CD8-positive, alpha-beta memory T cell (primary cell): Measurements from ENCODE around the gene LIN7C. TPM values are rescaled to one million over a fixed set of nuclear protein-coding genes. Genes with fewer than 3 reads are reported as not detected.
"Not testable (repeated sequence)": the region's sequence is repeated elsewhere in the genome, so short reads cannot be mapped to it uniquely, and the experiment has no call there.

Experiments used
- CTCF ChIA-PET: fragments of 350-600 bp; sonication (Branson Sonifier 250); formaldehyde crosslinking; loops from one replicate; lab custom pipeline; 2021; ENCODE audit warnings: antibody characterized with exemption; lab: Charles Lee
- POLR2A ChIA-PET: fragments of 350-600 bp; sonication (Branson Sonifier 250); formaldehyde crosslinking; loops from one replicate; lab custom pipeline; 2021; ENCODE audit warnings: antibody characterized with exemption; lab: Charles Lee
- DNase-seq, 5 donors: peaks; one replicate each; pipeline versions ENCODE4 v3.0.0 to v3.0.0-alpha.2; 2020 to 2022; ENCODE audit warnings: mixed read lengths in 1 of 5
- H3K27ac ChIP-seq: one replicate; pipeline ENCODE4 v1.7.0; 2013; ENCODE audit warnings: low read depth, mild to moderate bottlenecking, low read length, moderate library complexity
- H3K27me3 ChIP-seq: 2 replicates; pipeline ENCODE4 v1.7.0; 2013; ENCODE audit warnings: low read length, mild to moderate bottlenecking; ENCODE audit not compliant: insufficient read depth, poor library complexity, severe bottlenecking
- H3K36me3 ChIP-seq: 2 replicates; pipeline ENCODE4 v1.7.0; 2013; ENCODE audit warnings: mild to moderate bottlenecking, low read length, moderate library complexity; ENCODE audit not compliant: insufficient read depth
- H3K4me1 ChIP-seq: 2 replicates; pipeline ENCODE4 v1.7.0; 2013; ENCODE audit warnings: mild to moderate bottlenecking, low read length, moderate library complexity; ENCODE audit not compliant: insufficient read depth
- H3K4me3 ChIP-seq: 2 replicates; pipeline ENCODE4 v1.7.0; 2013; ENCODE audit warnings: mild to moderate bottlenecking, low read length
- H3K9me3 ChIP-seq: 2 replicates; pipeline ENCODE4 v1.7.0; 2013; ENCODE audit warnings: mild to moderate bottlenecking, low read length
- H3K27ac Mint-ChIP-seq, 8 donors: one replicate each; pipeline ENCODE4 v1.8.0; 2020 to 2021; ENCODE audit warnings: mixed read lengths in 8 of 8, mild to moderate bottlenecking in 6 of 8, inconsistent platforms in 3 of 8, moderate library complexity in 3 of 8
- H3K27me3 Mint-ChIP-seq, 2 donors: one replicate each; pipeline ENCODE4 v1.8.0; 2020 to 2021; ENCODE audit warnings: mixed read lengths in 2 of 2, mild to moderate bottlenecking in 1 of 2, moderate library complexity in 1 of 2
- H3K36me3 Mint-ChIP-seq, 3 donors: one replicate each; pipeline ENCODE4 v1.8.0; 2020 to 2021; ENCODE audit warnings: mixed read lengths in 3 of 3, inconsistent platforms in 1 of 3, mild to moderate bottlenecking in 1 of 3
- H3K4me1 Mint-ChIP-seq, 3 donors: one replicate each; pipeline ENCODE4 v1.8.0; 2020 to 2021; ENCODE audit warnings: mixed read lengths in 3 of 3, inconsistent platforms in 1 of 3, mild to moderate bottlenecking in 1 of 3
- H3K4me3 Mint-ChIP-seq, 7 donors: one replicate each; pipeline ENCODE4 v1.8.0; 2020 to 2021; ENCODE audit warnings: mixed read lengths in 7 of 7, mild to moderate bottlenecking in 6 of 7, moderate library complexity in 4 of 7, inconsistent platforms in 2 of 7
- H3K9me3 Mint-ChIP-seq, 5 donors: one replicate each; pipeline ENCODE4 v1.8.0; 2020 to 2022; ENCODE audit warnings: mixed read lengths in 5 of 5, mild to moderate bottlenecking in 3 of 5, moderate library complexity in 2 of 5, inconsistent platforms in 1 of 5
- polyA plus RNA-seq: library from polyadenylated mRNA; unstranded; fragments of 300-500 nt; fragmentation: Illumina TruSeq; gene quantifications from one replicate; pipeline ENCODE4 v1.2.3, GENCODE V29; 2021
- total RNA-seq, 2 experiments: library from RNA; stranded (reverse); gene quantifications; one replicate each; pipeline ENCODE4 v1.2.3, GENCODE V29; 2021

Gene LIN7C
- total and polyA plus RNA-seq, 3 experiments from 2014 or later, result 14.7 to 28.9 (median 27.4) TPM

DNA sequence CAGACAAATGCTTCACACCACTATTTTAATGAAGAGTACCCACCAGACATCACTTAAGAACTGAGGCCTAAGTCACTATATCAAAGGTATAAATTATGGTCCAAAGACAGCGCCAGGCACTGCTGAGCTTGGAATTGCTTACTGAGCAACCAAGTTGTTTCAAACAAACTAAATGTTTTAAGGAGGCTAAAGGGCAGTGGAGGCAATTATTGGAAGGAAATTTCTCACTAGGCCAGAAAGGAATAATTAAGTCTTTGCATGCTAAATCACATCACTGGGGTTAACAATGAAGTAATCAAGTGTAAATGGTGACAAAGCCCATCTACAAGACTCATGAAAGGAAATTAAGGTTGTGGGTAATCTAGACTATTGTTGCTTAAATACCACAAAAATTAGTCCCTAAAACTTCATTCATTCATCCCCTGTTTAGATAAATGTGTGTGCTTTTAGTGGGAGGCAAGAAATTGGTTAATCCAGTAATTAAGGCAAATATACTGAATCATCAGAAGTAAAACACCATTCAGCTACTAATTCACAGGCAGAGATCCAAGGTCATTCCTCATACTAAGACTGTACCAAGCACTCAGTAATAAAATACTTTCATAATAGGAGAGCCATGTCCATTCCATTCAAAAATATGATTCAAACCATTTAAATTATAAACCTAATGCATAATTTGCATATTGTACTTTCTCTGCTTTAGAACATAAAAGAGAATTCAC, 55.2 kb downstream of the LIN7C start:
- Mint-ChIP-seq H3K27me3 (peaks cover 0 to 9% of the 10 kb centered on the region in 2 donors), H3K9me3 (no peaks in the 10 kb centered on the region), H3K4me3 (no peak overlapping the region), H3K36me3 (no peaks in the 10 kb centered on the region), H3K4me1 (no peaks in the 10 kb centered on the region), H3K27ac (no peak overlapping the region)
- Histone ChIP-seq H3K27me3 (no peaks in the 10 kb centered on the region), H3K4me1 (no peaks in the 10 kb centered on the region), H3K27ac (no peak overlapping the region), H3K36me3 (no peaks in the 10 kb centered on the region), H3K4me3 (no peak overlapping the region), H3K9me3 (no peaks in the 10 kb centered on the region)
- DNase-seq, result no peak
- POLR2A ChIA-PET, result no interaction called here
- CTCF ChIA-PET, result no interaction called here

DNA sequence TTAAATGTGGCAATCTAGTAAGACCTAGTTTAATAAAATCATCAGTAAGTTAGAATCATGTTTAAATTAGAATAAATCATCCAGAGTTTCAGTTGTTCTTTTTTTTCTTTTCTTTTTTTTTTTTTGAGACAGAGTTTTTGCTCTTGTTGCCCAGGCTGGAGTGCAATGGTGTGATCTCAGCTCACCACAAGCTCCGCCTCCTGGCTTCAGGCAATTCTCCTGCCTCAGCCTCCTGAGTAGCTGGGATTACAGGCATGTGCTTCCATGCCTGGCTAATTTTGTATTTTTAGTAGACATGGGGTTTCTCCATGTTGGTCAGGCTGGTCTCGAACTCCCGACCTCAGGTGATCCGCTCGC, 58.4 kb downstream of the LIN7C start:
- H3K27ac ChIP-seq, H3K4me1 ChIP-seq, H3K4me3 ChIP-seq, CTCF ChIA-PET, H3K36me3 ChIP-seq, POLR2A ChIA-PET, DNase-seq, H3K9me3 Mint-ChIP-seq, H3K36me3 Mint-ChIP-seq, H3K4me1 Mint-ChIP-seq, H3K27me3 Mint-ChIP-seq, H3K4me3 Mint-ChIP-seq, H3K9me3 ChIP-seq, H3K27me3 ChIP-seq: not testable (repeated sequence)
- H3K27ac Mint-ChIP-seq, result peak overlapping the region in 1 of 8 donors; percentile 58

DNA sequence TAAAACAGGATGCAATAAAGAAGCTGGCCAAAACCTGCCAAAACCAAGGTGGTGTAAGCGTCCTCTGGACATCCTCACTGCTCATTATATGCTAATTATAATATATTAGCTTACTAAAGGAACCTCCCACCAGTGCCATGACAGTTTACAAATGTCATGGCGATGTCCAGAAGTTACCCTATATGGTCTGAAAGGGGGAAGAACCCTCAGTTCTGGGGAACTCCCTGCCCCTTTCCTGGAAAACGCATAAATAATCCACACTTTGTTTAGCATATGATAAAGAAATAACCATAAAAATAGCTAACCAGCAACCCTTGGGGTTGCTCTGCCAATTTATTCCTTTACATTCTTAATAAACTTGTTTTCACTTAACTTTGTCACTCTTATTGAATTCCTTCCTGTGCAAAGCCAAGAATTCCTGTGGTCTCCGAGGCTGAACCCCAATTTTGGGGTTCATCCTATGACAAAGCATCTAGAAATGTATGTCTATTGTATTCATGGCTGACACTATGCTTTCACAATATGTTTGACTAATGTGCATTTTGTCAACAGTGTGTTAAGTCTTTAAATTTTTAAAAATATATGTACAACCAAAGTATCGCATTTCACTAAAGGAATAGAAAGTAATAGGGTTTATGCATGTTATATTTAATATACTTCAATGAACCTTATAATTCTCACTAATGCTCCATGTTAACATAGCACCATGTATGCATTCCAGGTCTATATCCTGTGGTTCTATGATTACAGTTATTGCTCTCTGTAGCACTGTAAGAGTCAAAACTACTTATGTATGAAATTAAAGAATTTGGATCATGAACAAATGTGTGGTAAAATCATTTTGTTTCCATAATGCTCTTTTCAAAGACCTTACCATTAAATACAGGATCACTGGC, 59.0 kb downstream of the LIN7C start:
- Mint-ChIP-seq H3K4me1 (no peaks in the 10 kb centered on the region), H3K9me3 (no peaks in the 10 kb centered on the region), H3K27me3 (peaks cover 0 to 3% of the 10 kb centered on the region in 2 donors), H3K4me3 (no peak overlapping the region), H3K27ac (no peak overlapping the region), H3K36me3 (no peaks in the 10 kb centered on the region)
- Histone ChIP-seq H3K9me3 (no peaks in the 10 kb centered on the region), H3K27ac (no peak overlapping the region), H3K27me3 (no peaks in the 10 kb centered on the region), H3K36me3 (no peaks in the 10 kb centered on the region), H3K4me1 (no peaks in the 10 kb centered on the region), H3K4me3 (no peak overlapping the region)
- DNase-seq, result no peak
- ChIA-PET POLR2A (no interaction called here), CTCF (no interaction called here)

DNA sequence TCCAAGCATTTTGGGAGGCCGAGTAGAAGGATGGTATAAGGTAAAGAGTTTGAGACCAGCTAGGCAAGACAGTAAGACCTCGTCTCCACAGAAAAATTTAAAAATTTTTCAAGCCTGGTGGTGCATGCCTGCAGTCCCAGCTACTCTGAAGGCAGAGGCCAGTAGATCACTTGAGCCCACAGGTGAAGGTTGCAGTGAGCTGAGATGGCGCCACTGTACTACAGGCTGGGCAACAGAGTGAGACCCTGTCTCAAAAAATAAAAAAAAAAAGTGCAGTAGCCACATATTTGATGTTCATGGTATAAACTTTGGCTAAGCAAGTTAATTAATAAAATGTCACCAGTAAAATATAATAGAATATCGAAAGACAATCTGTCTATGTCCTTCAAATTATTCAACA, 60.9 kb downstream of the LIN7C start:
- H3K27ac ChIP-seq, result no peak overlapping the region
- DNase-seq, result no peak
- H3K9me3 Mint-ChIP-seq, result no peaks in the 10 kb centered on the region
- H3K9me3 ChIP-seq, result no peaks in the 10 kb centered on the region
- H3K4me1 Mint-ChIP-seq, result no peaks in the 10 kb centered on the region
- H3K4me3 Mint-ChIP-seq, result no peak overlapping the region
- no peaks in the 10 kb centered on the region for H3K36me3 ChIP-seq
- H3K4me3 ChIP-seq, result no peak overlapping the region
- no peaks in the 10 kb centered on the region for H3K4me1 ChIP-seq
- CTCF ChIA-PET, result no interaction called here
- H3K27ac Mint-ChIP-seq, result no peak overlapping the region
- POLR2A ChIA-PET, result no interaction called here
- no peaks in the 10 kb centered on the region for H3K36me3 Mint-ChIP-seq
- peaks cover 1 to 16% of the 10 kb centered on the region in 2 donors for H3K27me3 Mint-ChIP-seq
- H3K27me3 ChIP-seq, result no peaks in the 10 kb centered on the region

DNA sequence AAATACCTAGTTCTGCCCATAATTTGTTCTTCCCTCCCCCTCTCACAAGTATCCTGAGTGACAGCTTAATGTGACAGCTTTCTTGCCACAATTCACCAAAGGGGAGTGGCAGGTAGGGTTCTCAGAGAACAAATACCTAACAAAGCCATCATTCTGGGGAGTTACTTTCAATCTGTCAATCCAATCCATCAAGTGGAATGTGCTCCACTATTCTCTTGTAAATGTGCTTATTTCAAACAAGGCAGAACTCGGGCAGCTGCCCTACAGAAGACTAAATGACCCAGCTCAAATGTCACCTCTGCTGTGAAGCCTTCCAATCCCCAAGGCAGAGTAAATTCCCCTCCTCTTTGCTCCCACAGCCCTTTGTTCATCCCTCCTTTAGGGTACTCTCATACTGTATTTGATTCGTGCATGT, 61.8 kb downstream of the LIN7C start:
- H3K9me3 Mint-ChIP-seq, result no peaks in the 10 kb centered on the region
- Histone ChIP-seq H3K4me1 (no peaks in the 10 kb centered on the region), H3K36me3 (no peaks in the 10 kb centered on the region), H3K9me3 (no peaks in the 10 kb centered on the region), H3K4me3 (no peak overlapping the region), H3K27ac (no peak overlapping the region), H3K27me3 (no peaks in the 10 kb centered on the region)
- H3K27me3 Mint-ChIP-seq, result peaks cover 1 to 16% of the 10 kb centered on the region in 2 donors
- CTCF ChIA-PET, result no interaction called here
- no peaks in the 10 kb centered on the region for H3K36me3 Mint-ChIP-seq
- no peaks in the 10 kb centered on the region for H3K4me1 Mint-ChIP-seq
- H3K4me3 Mint-ChIP-seq, result no peak overlapping the region
- no peak for DNase-seq
- no peak overlapping the region for H3K27ac Mint-ChIP-seq
- POLR2A ChIA-PET, result no interaction called here

Other genes with a start within 250 kb of the LIN7C start
- gene CCDC34, start 143.6 kb downstream of the LIN7C start, total RNA-seq, result 10 to 100 TPM; 22.4 to 23.0 TPM
- 2.3 TPM for gene CCDC34, start 143.6 kb downstream of the LIN7C start, polyA plus RNA-seq
- under 1 TPM; 0.04 to 0.39 TPM for gene LGR4, start 34.0 kb downstream of the LIN7C start, total RNA-seq
- 0.07 TPM for gene LGR4, start 34.0 kb downstream of the LIN7C start, polyA plus RNA-seq
- not detected for gene BDNF, start 193.7 kb upstream of the LIN7C start, total RNA-seq
- not detected for gene BDNF, start 193.7 kb upstream of the LIN7C start, polyA plus RNA-seq